K562 (cell line): ENCODE results near the gene KIAA0513.

Source experiments
- ESRRA ChIP-seq: fragments of 450-650 bp; IDR thresholded peaks from 2 replicates; pipeline ENCODE4 v1.6.1; 2014; ENCODE audit warnings: low read depth, mild to moderate bottlenecking, moderate library complexity, borderline replicate concordance
- EZH2 ChIP-seq: IDR thresholded peaks from 2 replicates; pipeline ENCODE4 v1.6.1; 2012; ENCODE audit warnings: low read depth, mild to moderate bottlenecking, inconsistent platforms, low read length, borderline replicate concordance
- GATAD2B ChIP-seq: fragments of 450-650 bp; IDR thresholded peaks from 2 replicates; pipeline ENCODE4 v1.6.1; 2017; ENCODE audit warnings: mild to moderate bottlenecking, borderline replicate concordance
- HDGF ChIP-seq: fragments of 450-650 bp; IDR thresholded peaks from 2 replicates; pipeline ENCODE4 v1.6.1; 2016
- RBM39 ChIP-seq: fragments of 200-400 bp; formaldehyde crosslinking; optimal IDR thresholded peaks from 2 replicates; pipeline ENCODE3; 2018; ENCODE audit warnings: low read depth, low read length
- SIX5 ChIP-seq, 2 experiments: IDR thresholded peaks; 2 replicates each; pipeline ENCODE4 v1.6.1; 2011; ENCODE audit warnings: low read length in 2 of 2, borderline replicate concordance in 1 of 2, low read depth in 1 of 2, mild to moderate bottlenecking in 1 of 2, moderate library complexity in 1 of 2; ENCODE audit not compliant: insufficient read depth in 1 of 2
- SP1 ChIP-seq: sonication (generic); formaldehyde crosslinking; IDR thresholded peaks from 2 replicates; pipeline ENCODE4 v1.8.1; 2022; ENCODE audit warnings: mild to moderate bottlenecking, missing genetic modification reagents
- ZNF184 ChIP-seq: sonication (generic); formaldehyde crosslinking; IDR thresholded peaks from 2 replicates; pipeline ENCODE4 v1.5.0; 2020; ENCODE audit warnings: missing genetic modification reagents
- TF ChIP-seq, protein P1 (sequence below), 2 experiments: fragments of 450-650 bp; formaldehyde crosslinking in 1 of 2; IDR thresholded peaks; 2 replicates each; pipeline versions ENCODE4 v1.4.0 to v1.6.1; 2014 to 2020; ENCODE audit warnings: mild to moderate bottlenecking in 2 of 2, borderline replicate concordance in 1 of 2, low read depth in 1 of 2

DNA sequence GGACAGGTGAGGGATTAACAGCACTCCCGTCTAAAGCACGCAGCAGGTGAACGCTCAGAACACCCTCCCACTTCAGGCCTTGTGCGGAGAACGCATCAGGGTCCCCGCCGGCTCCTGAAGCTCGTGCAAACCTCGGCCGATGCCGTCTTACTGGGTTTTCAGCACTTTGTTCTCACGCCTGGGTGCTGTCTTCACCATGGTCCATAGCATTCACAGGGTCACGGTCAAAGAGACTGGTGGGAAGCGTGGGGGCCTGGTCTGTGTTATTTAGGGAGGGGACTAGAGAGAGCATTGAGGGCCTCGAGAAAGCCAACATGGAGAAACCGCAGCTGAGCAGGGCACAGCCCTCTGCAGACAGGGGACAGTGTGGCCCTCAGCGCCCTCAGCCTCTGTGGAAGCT lies 58.1 kb downstream of the KIAA0513 start:
- TF ChIP-seq GATAD2B (no peak), ESRRA (no peak), HDGF (no peak), ZNF184 (CRISPR knock-in tag) (no peak), RBM39 (no peak), EZH2 (no peak), SIX5 (IDR thresholded peaks at IDR 0.05; ENCODE audit: borderline replicate concordance in 1 of 2, insufficient read depth in 1 of 2, low read depth in 1 of 2, low read length in 2 of 2) (no peak), SP1 (CRISPR knock-in tag) (no peak)
- TF ChIP-seq, protein P1, sequence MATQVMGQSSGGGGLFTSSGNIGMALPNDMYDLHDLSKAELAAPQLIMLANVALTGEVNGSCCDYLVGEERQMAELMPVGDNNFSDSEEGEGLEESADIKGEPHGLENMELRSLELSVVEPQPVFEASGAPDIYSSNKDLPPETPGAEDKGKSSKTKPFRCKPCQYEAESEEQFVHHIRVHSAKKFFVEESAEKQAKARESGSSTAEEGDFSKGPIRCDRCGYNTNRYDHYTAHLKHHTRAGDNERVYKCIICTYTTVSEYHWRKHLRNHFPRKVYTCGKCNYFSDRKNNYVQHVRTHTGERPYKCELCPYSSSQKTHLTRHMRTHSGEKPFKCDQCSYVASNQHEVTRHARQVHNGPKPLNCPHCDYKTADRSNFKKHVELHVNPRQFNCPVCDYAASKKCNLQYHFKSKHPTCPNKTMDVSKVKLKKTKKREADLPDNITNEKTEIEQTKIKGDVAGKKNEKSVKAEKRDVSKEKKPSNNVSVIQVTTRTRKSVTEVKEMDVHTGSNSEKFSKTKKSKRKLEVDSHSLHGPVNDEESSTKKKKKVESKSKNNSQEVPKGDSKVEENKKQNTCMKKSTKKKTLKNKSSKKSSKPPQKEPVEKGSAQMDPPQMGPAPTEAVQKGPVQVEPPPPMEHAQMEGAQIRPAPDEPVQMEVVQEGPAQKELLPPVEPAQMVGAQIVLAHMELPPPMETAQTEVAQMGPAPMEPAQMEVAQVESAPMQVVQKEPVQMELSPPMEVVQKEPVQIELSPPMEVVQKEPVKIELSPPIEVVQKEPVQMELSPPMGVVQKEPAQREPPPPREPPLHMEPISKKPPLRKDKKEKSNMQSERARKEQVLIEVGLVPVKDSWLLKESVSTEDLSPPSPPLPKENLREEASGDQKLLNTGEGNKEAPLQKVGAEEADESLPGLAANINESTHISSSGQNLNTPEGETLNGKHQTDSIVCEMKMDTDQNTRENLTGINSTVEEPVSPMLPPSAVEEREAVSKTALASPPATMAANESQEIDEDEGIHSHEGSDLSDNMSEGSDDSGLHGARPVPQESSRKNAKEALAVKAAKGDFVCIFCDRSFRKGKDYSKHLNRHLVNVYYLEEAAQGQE (IDR thresholded peaks at IDR 0.05; ENCODE audit: borderline replicate concordance), result no peak
- TF ChIP-seq, protein P1 (CRISPR knock-in tag; IDR thresholded peaks at IDR 0.05; ENCODE audit: low read depth), result no peak
